Skeletal muscle satellite cell (primary cell): ENCODE results near the gene RNF138.
A peak's percentile ranks its signal among the peaks of the same experiment; 100 is the strongest.
"Not testable (repeated sequence)": the region's sequence is repeated elsewhere in the genome, so short reads cannot be mapped to it uniquely, and the experiment has no call there.

ENCODE experiments used
- H3K27me3 ChIP-seq: 2 replicates; pipeline ENCODE4 v1.7.0; 2013; ENCODE audit warnings: low read length; ENCODE audit not compliant: control insufficient read depth, insufficient read depth
- H3K36me3 ChIP-seq: 2 replicates; pipeline ENCODE4 v1.7.0; 2013; ENCODE audit warnings: mild to moderate bottlenecking, control low read depth, low read length; ENCODE audit not compliant: insufficient read depth
- H3K4me1 ChIP-seq: 2 replicates; pipeline ENCODE4 v1.7.0; 2013; ENCODE audit warnings: low read length; ENCODE audit not compliant: control insufficient read depth, insufficient read depth
- H3K4me2 ChIP-seq: 2 replicates; pipeline ENCODE4 v1.7.0; 2013; ENCODE audit warnings: mild to moderate bottlenecking, low read length
- H3K4me3 ChIP-seq: 2 replicates; pipeline ENCODE4 v1.7.0; 2013; ENCODE audit warnings: low read length
- H3K9ac ChIP-seq: 2 replicates; pipeline ENCODE4 v1.7.0; 2013; ENCODE audit warnings: mild to moderate bottlenecking, low read depth, low read length, moderate library complexity
- H3K9me3 ChIP-seq: replicated peaks from 2 replicates; pipeline ENCODE4 v1.7.0; 2013; ENCODE audit warnings: mild to moderate bottlenecking, control low read depth, low read length

Gene RNF138

DNA sequence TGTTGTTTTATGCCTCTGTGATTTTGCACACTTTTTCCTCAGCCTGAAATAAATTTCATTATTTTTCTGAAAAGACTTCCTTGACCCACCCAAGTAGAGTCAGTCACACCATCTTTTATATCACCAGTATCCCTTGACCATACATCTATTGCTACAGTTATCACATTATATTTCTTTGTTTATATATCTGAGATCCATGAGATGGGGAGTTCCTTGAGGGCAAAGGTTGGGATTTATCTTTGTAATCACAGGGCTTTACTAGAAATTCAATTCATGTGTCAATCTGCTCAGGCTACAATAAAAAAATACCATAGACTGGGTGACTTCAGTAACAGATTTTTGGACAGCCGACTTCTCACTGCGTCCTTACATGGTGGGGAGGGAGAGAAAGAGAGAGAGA lies 12.8 kb upstream of the RNF138 start:
- Histone ChIP-seq H3K4me2 (no peak overlapping the region), H3K9me3 (no peaks in the 10 kb centered on the region), H3K4me1 (no peaks in the 10 kb centered on the region), H3K4me3 (no peak overlapping the region), H3K9ac (no peak overlapping the region), H3K36me3 (no peaks in the 10 kb centered on the region), H3K27me3 (no peaks in the 10 kb centered on the region)

DNA sequence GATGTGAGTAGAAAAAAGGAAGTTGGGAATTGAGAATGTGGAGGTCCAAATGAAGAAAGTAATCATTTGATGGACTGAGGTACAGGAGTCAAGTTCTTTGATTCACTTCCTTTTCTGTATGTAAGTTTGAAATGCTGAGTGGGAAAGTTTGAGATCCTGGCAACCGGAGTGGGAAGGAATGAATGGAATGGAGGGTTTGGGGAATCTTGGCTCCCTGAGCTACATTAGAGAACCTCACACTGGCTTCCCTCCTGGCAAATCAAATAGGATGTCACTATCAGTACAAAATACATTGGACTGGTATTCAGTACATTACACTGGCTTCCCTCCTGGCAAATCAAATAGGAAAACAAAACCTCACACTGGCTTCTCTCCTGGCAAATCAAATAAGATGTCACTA lies 9.8 kb upstream of the RNF138 start:
- Histone ChIP-seq H3K4me3 (no peak overlapping the region), H3K27me3 (no peaks in the 10 kb centered on the region), H3K9me3 (no peaks in the 10 kb centered on the region), H3K9ac (no peak overlapping the region), H3K36me3 (no peaks in the 10 kb centered on the region), H3K4me1 (no peaks in the 10 kb centered on the region), H3K4me2 (no peak overlapping the region)

DNA sequence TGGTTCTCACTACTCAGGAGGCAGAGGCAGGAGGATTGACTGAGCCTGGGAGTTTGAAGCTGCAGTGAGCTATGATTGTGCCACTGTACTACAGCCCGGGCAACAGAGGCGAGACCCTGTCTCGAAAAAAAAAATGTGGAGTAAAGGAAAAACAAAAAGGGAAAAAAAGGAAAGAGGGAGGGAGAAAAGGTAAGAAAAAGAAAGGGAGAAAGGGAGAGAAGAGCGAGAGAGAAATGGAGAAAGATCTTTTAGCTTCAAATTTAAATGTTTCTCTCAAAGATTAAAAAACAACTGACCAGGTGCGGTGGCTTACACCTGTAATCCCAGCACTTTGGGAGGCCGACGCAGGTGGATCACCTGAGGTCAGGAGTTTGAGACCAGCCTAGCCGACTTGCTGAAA lies 7.9 kb upstream of the RNF138 start:
- H3K4me3 ChIP-seq = no peak overlapping the region
- H3K4me2 ChIP-seq = no peak overlapping the region
- no peaks in the 10 kb centered on the region for H3K36me3 ChIP-seq
- H3K9ac ChIP-seq = no peak overlapping the region
- H3K9me3 ChIP-seq = no peaks in the 10 kb centered on the region
- no peaks in the 10 kb centered on the region for H3K4me1 ChIP-seq
- H3K27me3 ChIP-seq = no peaks in the 10 kb centered on the region

DNA sequence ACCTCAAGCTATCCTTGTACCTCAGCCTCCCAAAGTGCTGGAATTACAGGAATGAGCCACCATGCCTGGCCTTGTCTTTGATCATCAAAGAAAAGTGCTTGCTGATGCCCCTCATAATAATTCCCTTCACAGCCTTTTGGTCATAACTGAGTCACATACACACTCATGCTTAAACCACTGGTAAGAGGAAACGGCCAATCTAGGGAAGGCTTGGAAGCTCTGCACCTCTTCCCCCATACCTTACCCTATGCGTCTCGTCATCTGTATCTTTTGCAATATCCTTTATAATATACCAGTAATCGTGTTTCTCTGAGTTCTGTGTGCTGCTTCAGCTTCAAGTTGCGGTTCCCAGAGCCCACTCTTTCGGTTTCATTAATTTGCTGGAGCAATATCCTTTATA lies 4.8 kb upstream of the RNF138 start:
- Histone ChIP-seq H3K36me3 (no peaks in the 10 kb centered on the region), H3K27me3 (no peaks in the 10 kb centered on the region), H3K4me2 (no peak overlapping the region), H3K4me3 (no peak overlapping the region), H3K4me1 (peaks cover 3% of the 10 kb centered on the region), H3K9me3 (no peaks in the 10 kb centered on the region), H3K9ac (no peak overlapping the region)

DNA sequence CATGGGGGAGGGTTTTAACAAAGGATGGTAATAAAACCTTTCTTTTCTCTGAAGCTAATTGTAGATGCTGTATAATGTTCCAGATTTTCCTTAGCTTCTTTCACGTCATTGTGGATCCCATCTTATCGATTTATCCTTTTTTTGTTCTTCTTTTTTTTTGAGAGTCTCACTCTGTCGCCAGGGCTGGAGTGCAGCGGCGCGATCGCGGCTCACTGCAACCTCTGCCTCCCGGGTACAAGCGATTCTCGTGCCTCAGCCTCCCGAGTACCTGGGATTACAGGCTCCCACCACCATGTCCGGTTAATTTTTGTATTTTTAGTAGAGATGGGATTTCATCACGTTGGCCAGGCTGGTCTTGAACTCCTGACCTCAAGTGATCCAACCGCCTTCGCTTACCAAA lies 843 bp upstream of the RNF138 start:
- H3K27me3 ChIP-seq, H3K9me3 ChIP-seq, H3K4me2 ChIP-seq, H3K9ac ChIP-seq, H3K4me3 ChIP-seq, H3K36me3 ChIP-seq: not testable (repeated sequence)
- H3K4me1 ChIP-seq = peaks cover 11% of the 10 kb centered on the region

DNA sequence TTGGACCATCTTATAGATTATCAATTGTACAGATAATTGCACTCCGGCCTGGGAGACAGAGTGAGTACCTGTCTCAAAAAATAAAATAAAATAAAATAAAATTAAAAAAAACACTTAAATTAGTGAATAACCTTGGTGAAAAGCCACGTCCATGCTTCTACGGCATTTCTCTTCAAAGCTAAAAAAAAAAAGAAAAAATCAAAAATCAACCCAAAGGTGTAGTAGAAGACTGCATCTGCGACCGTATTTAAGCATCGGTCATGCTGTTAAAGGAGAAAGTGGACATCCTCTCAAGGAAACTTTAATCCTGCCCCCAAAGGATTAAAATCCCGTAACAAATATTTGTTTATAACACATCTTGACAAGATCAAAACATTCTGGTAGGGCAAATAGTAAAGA lies 350 bp upstream of the RNF138 start:
- peaks cover 5% of the 10 kb centered on the region for H3K36me3 ChIP-seq
- H3K4me1 ChIP-seq = peaks cover 11% of the 10 kb centered on the region
- H3K27me3 ChIP-seq = no peaks in the 10 kb centered on the region
- H3K9me3 ChIP-seq = no peaks in the 10 kb centered on the region
- peak overlapping the region; percentile 93 for H3K9ac ChIP-seq
- H3K4me3 ChIP-seq = peak overlapping the region; percentile 78
- H3K4me2 ChIP-seq = peak overlapping the region; percentile 78

DNA sequence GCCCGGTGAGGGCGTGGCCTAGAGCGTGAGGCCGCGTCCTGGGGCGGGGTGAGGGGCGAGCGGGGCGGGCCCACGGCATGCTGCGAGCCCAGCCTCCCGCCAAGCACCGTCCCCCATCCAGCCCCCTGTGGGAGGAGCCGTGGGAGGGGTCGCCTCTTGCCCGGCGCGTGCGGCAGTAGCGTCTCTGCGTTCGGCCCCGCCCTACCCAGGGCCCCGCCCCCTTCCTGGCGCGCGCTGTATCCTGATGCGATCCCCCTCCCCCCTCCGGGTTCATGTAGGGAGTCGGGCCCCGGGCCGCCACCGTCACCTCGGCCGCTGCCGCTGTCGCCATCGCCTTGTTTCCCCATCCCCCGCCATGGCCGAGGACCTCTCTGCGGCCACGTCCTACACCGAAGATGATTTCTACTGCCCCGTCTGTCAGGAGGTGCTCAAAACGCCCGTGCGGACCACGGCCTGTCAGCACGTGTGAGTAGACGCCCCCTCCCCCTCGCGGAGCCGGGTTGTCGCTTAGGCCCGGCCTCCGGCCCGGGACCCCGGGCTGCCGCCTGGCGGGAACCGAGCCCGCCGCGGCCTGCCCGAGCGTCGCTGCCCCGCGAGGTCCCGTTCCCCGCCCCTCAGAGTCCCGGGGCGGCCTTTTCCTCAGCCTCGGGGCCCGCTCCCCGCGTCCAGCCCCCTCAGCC lies 888 bp downstream of the RNF138 start:
- no peaks in the 10 kb centered on the region for H3K9me3 ChIP-seq
- H3K4me2 ChIP-seq = peak overlapping the region; percentile 78
- peaks cover 11% of the 10 kb centered on the region for H3K36me3 ChIP-seq
- no peaks in the 10 kb centered on the region for H3K27me3 ChIP-seq
- peaks cover 11% of the 10 kb centered on the region for H3K4me1 ChIP-seq
- H3K9ac ChIP-seq = peak overlapping the region; percentile 99
- H3K4me3 ChIP-seq = peak overlapping the region; percentile 100

DNA sequence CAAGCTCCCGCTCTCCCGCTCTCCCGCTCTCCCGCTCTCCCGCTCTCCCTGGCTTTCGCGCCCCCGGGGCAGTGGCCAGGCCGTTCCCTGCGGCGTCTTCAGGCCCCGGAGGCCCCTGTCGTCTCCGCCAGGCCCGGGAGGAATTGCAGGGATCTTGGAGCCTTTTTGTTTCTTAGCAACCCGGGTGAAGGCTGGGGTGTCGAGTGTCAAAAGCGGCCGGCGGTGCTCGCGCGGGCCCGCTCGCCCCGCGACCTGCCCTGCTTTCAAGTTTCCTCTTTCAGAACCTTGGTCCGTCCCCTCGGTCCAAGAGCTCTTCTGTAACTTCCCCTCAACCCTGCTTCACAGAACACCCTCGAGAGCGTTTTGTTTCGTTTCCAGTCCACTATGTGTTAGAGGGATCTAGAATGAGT lies 1.4 kb downstream of the RNF138 start:
- peaks cover 11% of the 10 kb centered on the region for H3K36me3 ChIP-seq
- peak overlapping the region; percentile 100 for H3K4me3 ChIP-seq
- peak overlapping the region; percentile 78 for H3K4me2 ChIP-seq
- H3K4me1 ChIP-seq = peaks cover 11% of the 10 kb centered on the region
- H3K9me3 ChIP-seq = no peaks in the 10 kb centered on the region
- H3K27me3 ChIP-seq = no peaks in the 10 kb centered on the region
- peak overlapping the region; percentile 99 for H3K9ac ChIP-seq

DNA sequence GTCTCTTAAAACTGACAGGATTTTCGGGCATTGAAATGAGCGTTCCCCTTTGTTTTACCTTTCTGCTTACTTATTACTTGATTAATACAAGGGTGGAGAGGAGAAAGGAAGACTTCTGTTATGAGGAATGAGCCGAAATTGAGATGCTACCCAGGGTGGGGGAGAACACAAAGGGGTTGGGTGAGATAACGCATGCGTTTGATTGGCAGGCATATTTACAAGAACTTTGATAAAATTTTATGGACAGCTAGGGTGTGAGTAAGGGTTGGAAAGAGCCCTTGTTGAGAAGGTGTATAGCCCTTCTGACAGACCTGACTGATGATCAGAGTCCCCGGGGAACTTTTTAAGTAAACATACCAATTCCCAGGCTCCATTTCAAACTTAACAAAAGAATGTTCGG lies 1.8 kb downstream of the RNF138 start:
- peak overlapping the region; percentile 99 for H3K9ac ChIP-seq
- peaks cover 11% of the 10 kb centered on the region for H3K36me3 ChIP-seq
- H3K4me1 ChIP-seq = peaks cover 11% of the 10 kb centered on the region
- H3K9me3 ChIP-seq = no peaks in the 10 kb centered on the region
- peak overlapping the region; percentile 78 for H3K4me2 ChIP-seq
- peak overlapping the region; percentile 100 for H3K4me3 ChIP-seq
- no peaks in the 10 kb centered on the region for H3K27me3 ChIP-seq

DNA sequence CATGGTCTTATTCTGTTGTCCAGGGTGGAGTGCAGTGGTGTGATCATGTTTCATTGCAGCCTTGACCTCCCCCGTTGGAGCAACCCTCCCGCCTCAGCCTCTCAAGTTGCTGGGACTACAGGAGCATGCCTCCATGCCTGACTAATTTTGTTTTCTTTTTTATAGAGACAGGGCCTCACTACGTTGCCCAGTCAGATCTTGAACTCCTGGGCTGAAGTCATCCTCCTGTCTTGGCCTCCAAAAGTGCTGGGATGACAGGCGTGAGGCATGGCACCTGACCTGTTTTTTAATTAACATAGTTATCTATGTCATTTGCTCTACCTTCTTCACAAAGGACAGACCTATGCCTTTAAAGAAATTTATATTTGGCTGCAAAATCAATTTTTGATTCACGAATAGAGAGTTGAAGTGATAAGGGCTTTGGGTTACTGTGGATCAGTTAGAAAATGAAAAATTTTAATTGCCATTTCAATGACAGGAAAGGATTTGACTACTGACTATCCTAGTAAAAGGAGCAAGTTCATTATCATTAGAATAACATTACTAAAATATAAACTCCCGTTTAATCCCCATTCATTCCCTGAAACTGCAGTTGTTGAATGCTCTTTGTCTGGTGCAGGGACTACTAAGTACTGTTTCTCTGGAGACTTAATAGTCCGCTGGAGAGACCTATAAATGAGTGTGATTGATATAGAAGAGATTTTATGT lies 3.7 kb downstream of the RNF138 start:
- Histone ChIP-seq H3K9me3 (no peaks in the 10 kb centered on the region), H3K4me1 (peaks cover 11% of the 10 kb centered on the region), H3K4me2 (no peak overlapping the region), H3K9ac (no peak overlapping the region), H3K4me3 (no peak overlapping the region), H3K27me3 (no peaks in the 10 kb centered on the region), H3K36me3 (peaks cover 11% of the 10 kb centered on the region)

DNA sequence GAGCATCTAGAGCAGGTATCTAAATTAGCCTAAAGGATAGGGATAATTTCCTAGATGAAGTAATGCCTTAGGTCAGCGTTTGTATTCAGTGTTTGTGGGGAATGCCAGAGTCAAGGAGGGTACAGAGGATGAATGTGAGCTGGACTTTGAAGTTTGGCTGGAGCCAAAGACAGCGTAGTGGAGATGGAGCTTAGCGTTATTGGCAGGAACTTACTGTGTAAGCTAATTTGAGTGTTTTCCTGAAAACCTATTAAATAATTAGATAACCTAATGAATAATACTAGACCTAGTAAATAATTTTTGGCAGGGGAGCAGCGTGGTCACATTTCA lies 4.2 kb downstream of the RNF138 start:
- Histone ChIP-seq H3K4me1 (peaks cover 11% of the 10 kb centered on the region), H3K27me3 (no peaks in the 10 kb centered on the region), H3K36me3 (peaks cover 11% of the 10 kb centered on the region), H3K9me3 (no peaks in the 10 kb centered on the region), H3K4me3 (no peak overlapping the region), H3K4me2 (no peak overlapping the region), H3K9ac (no peak overlapping the region)

DNA sequence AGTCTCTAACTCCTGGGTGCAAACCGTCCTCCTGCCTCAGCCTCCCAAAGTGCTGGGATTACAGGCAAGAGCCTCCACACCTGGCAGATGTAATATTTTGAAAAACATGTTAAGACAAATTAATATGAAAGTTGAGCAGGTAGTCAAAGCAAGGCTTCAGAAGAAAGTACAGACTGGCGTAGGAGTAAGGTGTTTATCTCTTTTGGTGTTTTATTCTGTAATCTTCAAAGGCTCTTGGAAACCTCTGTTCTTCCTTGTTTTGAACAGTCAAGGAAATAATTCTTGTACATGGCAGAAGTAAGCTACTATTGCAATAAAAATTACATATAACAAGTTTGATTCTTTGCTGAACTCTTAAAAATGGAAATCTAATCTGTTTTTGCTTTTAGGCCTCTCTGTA lies 5.3 kb downstream of the RNF138 start:
- H3K9me3 ChIP-seq = no peaks in the 10 kb centered on the region
- H3K4me2 ChIP-seq = no peak overlapping the region
- no peaks in the 10 kb centered on the region for H3K27me3 ChIP-seq
- H3K4me1 ChIP-seq = peaks cover 7% of the 10 kb centered on the region
- peaks cover 11% of the 10 kb centered on the region for H3K36me3 ChIP-seq
- H3K4me3 ChIP-seq = no peak overlapping the region
- no peak overlapping the region for H3K9ac ChIP-seq
